NCI-H187 (cell line): ENCODE measurements around the gene NAT10.
"Not testable (repeated sequence)": the region's sequence is repeated elsewhere in the genome, so short reads cannot be mapped to it uniquely, and the experiment has no call there.

Experiments
- DNase-seq, 2 experiments: peaks; one replicate each; lab custom pipeline; 2025; lab: John Stamatoyannopoulos, UW

The NAT10 gene

GRCh38 chr11:34167961-34168360 is 62.5 kb downstream of the NAT10 start:
- DNase-seq: no peak

- no peak for DNase-seq
Measured at GRCh38 chr11:34168642-34169420, 63.4 kb downstream of the NAT10 start.

- DNase-seq: no peak
Measured at GRCh38 chr11:34169686-34170085, 64.3 kb downstream of the NAT10 start.

- no peak for DNase-seq
Measured at GRCh38 chr11:34173050-34173449, 67.6 kb downstream of the NAT10 start.

- peak; percentile 24 to 61 for DNase-seq
Measured at GRCh38 chr11:34174412-34175041, 69.1 kb downstream of the NAT10 start.

GRCh38 chr11:34175284-34176019 is 70.0 kb downstream of the NAT10 start:
- no peak for DNase-seq

- no peak for DNase-seq
Measured at GRCh38 chr11:34176751-34177209, 71.4 kb downstream of the NAT10 start.

GRCh38 chr11:34178209-34178821 is 72.9 kb downstream of the NAT10 start:
- no peak for DNase-seq

- DNase-seq: no peak
Measured at GRCh38 chr11:34179026-34179675, 73.7 kb downstream of the NAT10 start.

GRCh38 chr11:34180040-34180813 is 74.8 kb downstream of the NAT10 start:
- no peak for DNase-seq

- not testable (repeated sequence) for DNase-seq
Measured at GRCh38 chr11:34180814-34181165, 75.4 kb downstream of the NAT10 start.

- DNase-seq: no peak
Measured at GRCh38 chr11:34181251-34181650, 75.8 kb downstream of the NAT10 start.

GRCh38 chr11:34181856-34182405 is 76.5 kb downstream of the NAT10 start:
- no peak for DNase-seq

GRCh38 chr11:34182425-34182824 is 77.0 kb downstream of the NAT10 start:
- DNase-seq: no peak

- no peak for DNase-seq
Measured at GRCh38 chr11:34182921-34183685, 77.7 kb downstream of the NAT10 start.

GRCh38 chr11:34183848-34184391 is 78.5 kb downstream of the NAT10 start:
- DNase-seq: no peak

GRCh38 chr11:34184505-34185015 is 79.1 kb downstream of the NAT10 start:
- no peak for DNase-seq

- DNase-seq: no peak
Measured at GRCh38 chr11:34185926-34186841, 80.8 kb downstream of the NAT10 start.
